HG03066 (cell line): ENCODE results near the gene SNTA1.
"Not testable (repeated sequence)": the region's sequence is repeated elsewhere in the genome, so short reads cannot be mapped to it uniquely, and the experiment has no call there.

Experiments
- ATAC-seq: cut with Tn5 transposase; IDR thresholded peaks from one replicate; pipeline ENCODE4 v1.9.1; 2021; ENCODE audit warnings: low read depth; ENCODE audit not compliant: unreplicated experiment

The SNTA1 gene

DNA sequence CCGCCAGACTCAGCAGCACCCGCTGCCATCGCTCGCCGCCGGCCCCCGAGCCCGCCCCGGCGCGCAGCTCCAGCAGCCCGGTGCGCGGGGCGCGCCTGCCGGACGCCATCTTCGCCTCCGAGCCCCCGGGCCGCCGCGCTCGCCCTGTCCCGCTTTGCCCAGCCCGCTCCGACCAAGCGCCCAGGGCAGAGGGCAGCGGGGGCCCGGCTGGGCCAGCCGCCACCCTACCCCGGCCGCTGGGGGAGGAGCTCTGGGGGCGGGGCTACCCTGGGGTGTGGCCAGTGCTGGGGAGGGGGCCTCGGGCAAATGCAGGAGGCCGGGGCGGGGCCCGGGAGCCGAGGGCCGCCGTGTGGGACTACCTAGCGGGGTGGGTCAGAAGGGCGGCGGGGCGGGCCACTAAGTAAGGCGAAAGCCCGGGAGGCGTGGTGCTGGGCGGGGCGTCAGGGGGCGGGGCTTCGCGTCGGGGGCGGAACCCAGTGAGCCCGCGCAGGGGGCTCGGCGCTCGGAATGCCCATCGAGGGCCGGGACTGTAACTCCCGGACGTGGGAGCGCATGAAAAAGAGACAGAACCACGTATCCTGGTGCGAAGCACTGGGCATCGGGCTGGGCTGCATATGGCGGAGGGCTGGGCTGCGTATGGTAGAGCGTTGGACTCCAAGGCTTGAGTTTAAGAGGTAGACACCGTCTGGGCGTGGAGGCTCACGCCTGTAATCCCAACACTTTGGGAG, at the start of gene SNTA1:
Gene SNTA1 (minus strand): TSS at position 252 of the 728 bp plus-strand sequence. CDS start 143 bp downstream, at position 109.
- peak; percentile 55 for ATAC-seq

DNA sequence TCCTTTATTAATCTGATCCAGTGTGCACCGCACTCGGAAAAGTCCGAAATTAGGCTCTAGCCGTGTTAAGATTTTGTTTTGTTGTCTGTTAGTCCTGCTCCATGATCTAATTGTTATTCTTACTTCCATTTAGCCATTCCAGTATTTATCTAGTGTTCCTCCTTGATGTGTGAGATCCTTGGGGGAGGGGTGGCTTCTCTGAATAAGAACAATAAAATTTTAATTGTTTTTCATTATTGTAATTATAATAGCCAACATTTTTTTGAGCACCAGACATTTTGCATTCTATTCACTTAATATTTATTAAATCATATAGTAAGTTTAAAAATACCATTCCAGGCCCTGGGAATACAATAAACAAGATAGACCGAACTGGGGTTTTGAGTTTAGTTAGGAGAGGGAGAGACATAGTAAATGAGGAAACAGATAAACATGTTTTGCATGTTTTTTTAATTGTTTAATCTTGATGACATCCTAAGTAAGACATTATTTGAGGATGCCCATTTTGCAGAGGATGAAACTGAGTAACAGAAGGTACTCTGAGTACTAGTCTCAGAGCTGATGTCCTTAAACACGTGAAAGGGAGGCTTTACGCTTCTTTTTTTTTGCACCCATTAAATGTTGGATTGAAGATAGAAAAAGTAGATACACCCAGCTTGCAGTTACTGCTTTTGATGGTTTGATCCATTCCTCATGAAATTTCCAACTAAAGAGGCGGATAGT, 47.5 kb upstream of the SNTA1 start:
- ATAC-seq: no peak

DNA sequence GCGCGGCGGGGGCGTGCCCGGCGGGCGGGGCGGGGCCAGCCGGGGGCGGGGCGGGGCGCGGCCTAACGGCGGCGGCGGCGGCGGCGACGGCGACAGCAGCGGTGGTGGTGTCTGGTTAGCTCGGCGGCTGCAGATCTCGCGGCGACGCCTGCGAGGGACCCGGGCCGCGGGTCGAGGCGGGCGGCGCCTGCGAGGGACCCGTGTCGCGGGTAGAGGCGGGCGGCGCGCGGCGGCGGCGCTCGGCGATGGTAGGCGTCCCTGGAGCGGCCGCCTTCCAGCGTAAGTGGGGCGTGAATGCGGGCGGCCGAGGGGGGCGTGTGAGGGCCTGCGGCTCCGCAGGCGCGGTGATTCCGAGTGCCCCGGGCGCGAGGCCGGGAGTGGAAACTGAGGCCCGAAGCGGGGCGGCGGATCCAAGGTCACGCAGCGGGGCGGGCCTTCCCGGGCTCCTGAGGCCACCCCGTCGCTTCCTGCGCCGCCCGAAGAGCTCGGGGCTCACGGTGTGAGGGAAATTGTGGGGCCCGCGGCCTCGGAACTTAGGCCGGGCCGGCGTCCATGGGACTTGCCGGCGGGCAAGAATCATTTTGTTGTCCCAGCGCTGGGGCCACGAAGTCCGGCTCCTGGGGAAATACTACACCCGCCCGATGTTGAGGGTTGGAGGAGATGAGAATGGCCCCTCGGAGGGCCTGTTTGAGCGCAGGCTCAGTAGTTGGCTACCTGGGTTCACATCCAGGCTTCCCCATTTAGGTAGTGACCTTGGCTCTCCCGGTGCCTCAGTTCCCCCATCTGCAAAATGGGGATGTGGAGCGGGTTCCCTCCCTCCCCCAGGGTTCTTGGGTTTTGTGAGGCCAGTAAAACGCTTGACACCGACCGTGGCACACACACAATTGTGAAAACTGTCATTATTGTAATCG, 46.7 kb upstream of the SNTA1 start, which contains the start of gene CBFA2T2:
Gene CBFA2T2 (plus strand): TSS at position 74 of the 911 bp plus-strand sequence. CDS start 172 bp downstream, at position 246.
- peak; percentile 48 for ATAC-seq

DNA sequence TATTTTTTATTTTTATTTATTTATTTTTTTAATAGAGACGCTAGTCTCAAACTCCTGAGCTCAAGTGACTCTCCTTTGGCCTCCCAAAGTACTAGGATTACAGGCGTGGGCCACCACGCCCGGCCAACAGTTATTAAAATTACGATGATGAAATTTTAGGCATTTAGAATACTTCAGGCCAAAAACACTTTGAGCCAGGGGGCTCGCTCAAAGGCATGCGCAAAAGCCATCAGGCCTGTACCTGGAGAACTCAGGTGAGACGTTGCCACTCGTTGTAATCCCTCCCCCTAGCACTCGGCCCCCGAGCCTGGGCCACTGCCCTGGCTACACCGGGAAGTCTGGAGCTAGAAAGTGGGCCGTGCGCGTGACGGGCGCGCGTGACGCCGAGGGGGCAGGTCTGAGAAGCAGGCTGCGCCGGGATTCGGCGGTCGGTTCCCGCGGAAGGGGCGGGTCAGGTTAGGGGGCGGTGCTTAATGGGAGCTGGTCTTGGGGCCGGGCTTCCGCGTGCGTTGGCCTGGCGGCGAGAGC, 46.0 kb upstream of the SNTA1 start:
- ATAC-seq: peak; percentile 92

DNA sequence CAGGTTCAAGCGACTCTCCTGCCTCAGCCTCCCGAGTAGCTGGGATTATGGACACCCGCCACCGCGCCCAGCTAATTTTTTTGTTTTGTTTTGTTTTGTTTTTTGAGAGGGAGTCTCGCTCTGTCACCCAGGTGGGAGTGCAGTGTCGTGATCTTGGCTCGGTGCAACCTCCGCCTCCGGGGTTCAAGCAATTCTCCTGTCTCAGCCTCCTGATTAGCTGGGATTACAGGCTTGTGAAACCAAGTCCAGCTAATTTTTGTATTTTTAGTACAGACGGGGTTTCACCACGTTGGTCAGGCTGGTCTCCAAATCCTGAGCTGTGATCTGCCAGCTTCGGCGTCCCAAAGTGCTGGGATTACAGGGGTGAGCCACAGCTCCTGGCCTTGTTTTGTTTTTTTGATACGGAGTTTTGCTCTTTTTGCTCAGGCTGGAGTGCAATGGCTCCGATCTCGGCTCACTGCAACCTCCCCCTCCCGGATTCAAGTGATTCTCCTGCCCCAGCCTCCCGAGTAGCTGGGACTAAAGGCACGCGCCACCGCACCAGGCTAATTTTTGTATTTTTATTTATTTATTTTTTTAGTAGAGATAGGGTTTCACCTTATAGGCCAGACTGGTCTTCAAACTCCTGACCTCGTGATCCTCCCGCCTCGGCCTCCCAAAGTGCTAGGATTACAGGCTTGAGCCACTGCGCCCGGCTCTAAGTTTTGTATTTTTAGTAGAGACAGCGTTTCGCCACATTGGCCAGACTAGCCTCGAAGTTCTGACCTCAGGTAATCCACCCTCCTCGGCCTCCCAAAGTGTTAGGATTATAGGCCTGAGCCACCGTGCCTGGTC, 45.3 kb upstream of the SNTA1 start:
- not testable (repeated sequence) for ATAC-seq

DNA sequence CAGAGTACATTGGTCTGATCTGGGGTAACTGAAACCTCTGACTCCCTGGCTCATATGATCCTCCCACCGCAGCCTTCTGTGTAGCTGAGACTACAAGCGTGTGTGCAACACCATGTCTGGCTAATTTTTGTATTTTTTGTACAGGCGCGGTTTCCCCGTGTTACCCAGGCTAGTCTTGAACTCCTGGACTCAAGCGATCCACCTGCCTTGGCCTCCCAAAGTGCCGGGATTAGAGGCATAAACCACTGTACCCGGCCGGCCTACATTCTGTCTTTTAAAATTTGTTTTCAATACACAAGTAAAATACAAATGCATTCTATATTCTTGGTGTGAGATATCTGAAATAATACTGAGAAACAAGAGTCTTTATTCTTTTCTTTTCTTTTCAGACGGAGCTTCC, 44.6 kb upstream of the SNTA1 start:
- no peak for ATAC-seq

DNA sequence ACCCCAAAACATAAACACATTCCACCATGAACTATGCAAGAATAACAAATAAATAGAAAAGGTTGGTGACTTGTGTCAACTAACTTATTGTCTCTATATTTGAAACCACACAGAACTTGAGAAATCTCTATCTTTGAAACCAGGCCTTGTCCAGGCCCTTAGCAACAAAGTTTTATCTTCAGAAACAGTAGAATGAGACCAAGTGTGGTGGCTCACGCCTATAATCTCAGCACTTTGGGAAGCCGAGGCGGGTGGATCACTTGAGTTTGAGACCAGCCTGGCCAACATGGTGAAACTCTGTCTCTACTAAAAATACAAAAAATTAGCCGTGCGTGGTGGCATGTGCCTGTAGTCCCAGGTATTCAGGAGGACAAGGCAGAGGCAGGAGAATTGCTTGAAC, 39.6 kb upstream of the SNTA1 start:
- not testable (repeated sequence) for ATAC-seq

DNA sequence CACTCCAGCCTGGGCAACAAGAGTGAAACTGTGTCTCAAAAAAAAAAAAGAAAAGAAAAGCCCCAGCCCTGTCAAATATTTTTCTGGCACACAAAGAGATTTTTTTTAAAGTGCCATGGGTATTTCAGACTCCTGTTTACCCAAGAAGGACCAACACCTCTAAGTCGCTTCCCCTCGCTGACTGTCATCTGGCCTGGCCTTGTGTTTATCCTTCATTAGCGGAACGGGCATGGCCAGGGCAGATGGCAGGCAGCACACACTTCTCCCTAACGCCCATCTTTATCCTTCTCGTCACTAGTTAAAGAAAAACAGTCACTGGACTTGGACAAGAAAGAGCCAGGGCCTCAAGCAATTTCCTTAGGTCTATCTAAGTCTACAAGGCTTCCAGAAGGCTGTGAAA, 39.0 kb upstream of the SNTA1 start:
- no peak for ATAC-seq

DNA sequence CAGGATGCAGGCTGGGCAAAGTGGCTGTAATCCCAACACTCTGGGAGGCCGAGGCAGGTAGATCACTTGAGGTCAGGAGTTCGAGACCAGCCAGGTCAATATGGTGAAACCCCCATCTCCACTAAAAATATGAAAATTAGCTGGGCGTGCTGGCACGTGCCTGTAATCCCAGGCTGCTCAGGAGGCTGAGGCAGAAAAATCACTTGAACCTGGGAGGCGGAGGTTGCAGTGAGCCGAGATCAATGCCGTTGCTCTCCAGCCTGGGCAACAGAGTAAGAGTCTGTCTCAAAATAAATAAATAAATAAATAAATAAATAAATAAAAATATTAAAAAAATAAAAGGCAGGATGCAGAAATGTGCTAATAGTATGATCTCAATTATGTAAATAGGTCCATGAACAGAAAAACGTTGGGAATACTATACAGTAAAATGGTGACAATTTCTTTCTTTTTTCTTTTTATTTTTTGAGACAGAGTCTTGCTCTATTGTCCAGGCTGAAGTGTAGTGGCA, 37.9 kb upstream of the SNTA1 start:
- ATAC-seq: no peak

DNA sequence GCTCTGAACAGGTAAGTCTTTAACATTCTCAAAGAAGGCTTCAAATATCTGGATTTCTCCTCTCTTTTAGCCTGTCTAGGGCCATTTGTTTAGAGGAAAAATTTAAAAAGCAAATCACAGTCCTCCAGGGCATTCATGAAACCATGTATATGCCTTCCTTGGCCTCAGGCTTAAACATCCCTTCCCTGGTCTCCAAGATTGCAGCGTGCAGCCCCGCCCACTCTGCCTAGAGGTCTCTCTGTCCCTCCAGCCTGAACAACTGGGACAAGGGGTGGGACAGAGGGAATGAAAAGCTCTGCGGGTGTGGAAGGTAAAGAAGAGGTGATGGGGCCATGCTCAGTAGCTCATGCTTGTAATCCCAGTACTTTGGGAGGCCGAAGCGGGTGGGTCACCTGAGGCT, 36.5 kb upstream of the SNTA1 start:
- ATAC-seq: no peak

DNA sequence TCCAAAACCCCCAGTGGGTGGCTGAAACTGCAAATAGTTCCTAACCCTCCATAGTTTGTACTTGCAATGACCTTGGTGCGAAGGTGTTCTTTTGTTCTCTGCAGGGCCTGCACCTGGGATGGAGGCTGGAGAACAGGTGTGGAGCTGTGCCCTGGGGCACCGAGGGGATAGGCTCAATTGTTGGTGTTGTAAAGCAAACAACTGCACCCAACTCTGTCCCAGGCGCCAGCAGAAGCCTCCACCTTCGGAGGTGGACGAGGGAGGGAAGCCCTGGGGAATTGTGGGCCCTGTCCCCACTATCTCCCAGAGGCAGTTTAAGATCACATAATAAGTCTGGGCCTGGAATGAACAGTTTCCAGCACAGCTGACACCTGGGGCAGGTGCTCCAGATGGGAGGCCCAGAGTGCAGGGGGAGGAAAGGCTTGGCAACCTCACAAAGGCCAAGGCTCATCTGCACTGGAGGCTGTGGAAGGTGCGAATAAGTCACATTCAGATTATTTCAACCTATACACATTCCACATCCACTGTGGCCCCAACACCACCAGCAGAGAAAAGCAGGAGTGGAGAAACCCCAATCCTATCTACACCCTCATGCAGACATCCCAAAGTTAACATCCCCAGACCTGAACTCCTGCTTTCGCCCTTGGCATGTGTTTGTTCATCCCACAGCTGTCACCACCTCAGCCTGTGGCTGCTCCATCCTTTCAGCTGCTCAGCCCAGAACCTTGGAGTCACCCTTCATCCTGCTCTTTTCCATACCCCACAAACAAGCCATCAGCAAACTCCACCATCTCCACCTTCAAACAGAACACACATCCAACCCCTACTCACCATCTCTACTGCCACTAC, 34.0 kb upstream of the SNTA1 start:
- no peak for ATAC-seq

DNA sequence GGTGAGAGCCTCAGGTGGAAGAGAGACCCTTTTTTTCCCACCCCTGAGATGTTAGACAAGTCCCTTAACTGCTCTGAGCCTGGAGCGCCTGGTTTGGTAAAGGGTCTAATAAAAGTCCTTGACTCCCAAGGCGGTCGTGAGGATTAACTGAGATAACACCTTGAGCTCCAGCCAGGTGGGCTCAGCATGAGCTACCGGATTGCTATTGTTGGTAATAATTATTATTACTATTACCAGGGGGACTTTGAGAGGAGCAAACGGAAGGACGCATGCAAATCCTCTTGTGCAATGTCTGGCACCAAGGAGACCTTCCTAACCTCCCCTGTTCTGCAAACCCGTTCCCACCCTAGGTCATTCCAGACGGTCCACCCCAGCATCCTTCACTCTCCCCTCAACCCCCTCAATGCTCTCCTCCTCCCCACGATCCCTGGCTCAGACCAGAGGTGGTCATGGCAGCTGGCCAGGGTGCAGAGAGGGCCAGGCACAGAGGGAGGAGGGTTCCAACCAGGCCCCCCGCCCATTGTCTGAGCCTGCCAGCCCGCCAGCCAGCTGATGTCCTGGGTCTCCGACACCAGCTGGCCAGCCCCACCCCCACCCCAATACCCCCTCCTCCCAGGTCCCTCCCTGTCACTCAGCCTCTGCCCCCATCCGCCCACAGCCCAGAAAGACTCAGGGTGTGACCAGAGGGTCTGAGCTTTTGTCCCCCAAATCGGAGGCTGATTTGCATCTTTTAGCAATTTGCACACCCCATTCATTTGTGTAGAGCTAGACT, 32.0 kb upstream of the SNTA1 start:
- ATAC-seq: no peak

DNA sequence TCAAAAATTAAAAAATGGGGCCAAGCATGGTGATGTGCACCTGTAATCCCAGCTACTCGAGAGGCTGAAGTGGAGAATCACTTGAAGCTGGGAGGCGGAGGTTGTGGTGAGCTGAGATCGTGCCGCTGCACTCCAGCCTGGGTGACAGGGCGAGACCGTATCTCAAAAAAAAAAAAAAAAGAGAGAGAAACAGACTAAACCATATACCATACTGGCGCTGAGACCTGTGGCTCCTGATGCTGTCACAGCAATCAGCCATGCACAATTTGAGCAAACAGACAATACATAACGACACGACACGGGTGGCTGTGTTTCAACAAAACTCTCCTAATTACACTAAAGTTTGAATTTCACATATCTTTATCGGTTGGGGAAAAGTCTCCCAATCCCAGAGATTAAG, 31.4 kb upstream of the SNTA1 start:
- no peak for ATAC-seq

DNA sequence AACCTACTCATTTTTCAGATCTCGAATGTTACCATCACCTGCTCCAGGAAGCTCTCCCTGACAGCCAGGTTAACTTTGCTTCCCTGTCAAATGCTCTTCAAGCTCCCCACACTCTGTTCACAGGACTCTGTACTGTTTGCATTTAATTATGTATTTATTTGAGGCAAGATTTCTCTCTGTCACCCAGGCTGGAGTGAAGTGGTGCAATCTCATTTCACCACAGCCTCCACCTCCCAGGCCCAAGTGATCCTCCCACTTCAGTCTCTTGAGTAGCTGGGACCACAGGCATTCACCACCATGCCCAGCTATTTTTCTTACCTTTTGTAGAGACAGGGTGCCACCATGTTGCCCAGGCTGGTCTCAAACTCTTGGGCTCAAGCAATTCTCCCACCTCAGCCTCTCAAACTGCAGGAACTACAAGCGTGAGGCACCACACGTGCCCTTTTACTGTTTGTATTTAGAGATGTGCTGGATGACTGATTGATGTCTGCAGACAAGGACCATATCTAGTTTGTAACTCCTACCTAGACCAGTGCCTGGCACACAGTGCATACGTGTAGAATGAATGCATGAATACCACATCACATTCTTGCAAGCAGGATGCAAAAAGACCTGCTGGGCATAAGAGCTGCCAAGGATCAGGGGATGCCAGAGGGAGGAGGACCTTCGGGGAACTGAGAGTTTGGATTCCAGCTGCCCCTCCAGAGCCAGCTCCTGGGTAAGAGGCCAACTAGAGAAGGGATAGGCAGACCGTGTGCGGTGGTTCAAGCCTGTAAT, 30.7 kb upstream of the SNTA1 start:
- no peak for ATAC-seq

DNA sequence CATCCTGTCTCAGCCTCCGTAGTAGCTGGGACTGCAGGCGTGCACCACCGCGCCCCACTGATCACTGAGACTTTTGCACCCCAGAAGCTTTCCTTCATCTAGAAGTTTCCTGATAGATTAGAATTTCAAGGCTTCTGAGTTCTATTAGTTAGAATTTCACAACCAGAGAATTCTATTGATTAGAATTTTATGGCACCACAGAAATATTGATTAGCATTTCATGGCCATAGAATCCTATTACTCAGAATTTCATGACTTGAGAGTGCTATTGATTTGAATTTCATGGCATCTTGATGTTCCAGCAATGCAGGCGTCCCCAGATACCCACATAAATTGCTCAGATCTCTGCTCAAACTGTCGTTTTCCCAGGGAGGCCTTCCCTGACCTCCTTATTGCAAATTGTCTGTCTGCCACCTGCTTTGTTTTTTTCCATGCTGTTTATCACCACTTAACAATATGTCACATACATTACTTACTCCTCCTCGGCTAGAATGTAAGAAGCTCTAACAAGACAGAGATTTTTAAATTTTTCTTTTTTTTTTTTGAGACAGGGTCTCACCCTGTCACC, 29.4 kb upstream of the SNTA1 start:
- no peak for ATAC-seq

DNA sequence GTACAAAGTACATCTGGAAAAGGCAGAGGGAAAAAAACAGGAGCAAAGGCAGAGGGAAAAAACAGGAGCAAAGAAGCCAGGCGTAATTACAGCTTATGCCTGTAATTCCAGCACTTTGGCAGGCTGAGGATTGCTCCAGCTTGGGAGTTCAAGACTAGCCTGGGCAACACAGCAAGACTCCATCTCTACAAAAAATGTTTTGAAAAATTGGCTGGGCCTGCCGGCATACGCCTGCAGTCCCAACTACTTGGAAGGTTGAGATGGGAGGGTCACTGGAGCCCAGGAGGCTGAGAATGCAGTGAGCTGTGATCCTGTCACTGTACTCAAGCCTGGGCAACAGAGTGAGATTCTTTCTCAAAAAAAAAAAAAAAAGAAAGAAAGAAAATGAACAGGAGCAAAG, 27.3 kb upstream of the SNTA1 start:
- ATAC-seq: no peak

DNA sequence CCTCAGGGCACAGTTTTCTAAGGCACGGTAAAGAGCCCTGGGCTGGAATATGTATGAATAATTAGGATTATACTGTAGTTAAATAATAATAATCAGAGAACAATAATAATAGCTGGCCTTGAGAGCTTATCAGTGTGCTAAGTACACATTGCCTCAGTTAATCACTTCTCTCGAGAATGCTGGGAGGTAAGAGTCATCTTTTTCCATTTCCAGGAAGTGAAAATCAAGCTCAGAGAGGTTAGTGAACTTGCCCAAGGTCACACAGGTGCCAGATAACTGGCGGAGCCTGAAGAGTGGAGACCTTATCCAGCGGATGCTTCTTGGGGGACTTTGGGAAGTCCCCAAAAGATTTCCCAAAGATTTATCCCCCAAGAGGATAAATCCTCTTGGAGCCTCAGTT, 26.9 kb upstream of the SNTA1 start:
- no peak for ATAC-seq
